SK-N-DZ (cell line): ENCODE results near the gene GRK6.
"Not testable (repeated sequence)": the region's sequence is repeated elsewhere in the genome, so short reads cannot be mapped to it uniquely, and the experiment has no call there.

Source experiments
- DNase-seq: peaks from one replicate; pipeline ENCODE4 v3.0.0-alpha.2; 2015; ENCODE audit warnings: low spot score

The GRK6 gene

GRCh38 chr5:177484902-177485549 is 58.5 kb downstream of the GRK6 start:
- DNase-seq = no peak

GRCh38 chr5:177485753-177486152 is 59.3 kb downstream of the GRK6 start:
- not testable (repeated sequence) for DNase-seq

- DNase-seq = no peak
These were observed 59.8 kb downstream of the GRK6 start for GRCh38 chr5:177486256-177486655.

GRCh38 chr5:177487144-177487543 is 60.7 kb downstream of the GRK6 start:
- DNase-seq = no peak

GRCh38 chr5:177487975-177488374 is 61.5 kb downstream of the GRK6 start:
- no peak for DNase-seq

GRCh38 chr5:177489119-177489716 is 62.7 kb downstream of the GRK6 start:
- no peak for DNase-seq

- no peak for DNase-seq
These were observed 64.0 kb downstream of the GRK6 start for GRCh38 chr5:177490311-177490991.

- no peak for DNase-seq
These were observed 64.5 kb downstream of the GRK6 start for GRCh38 chr5:177490992-177491391.

GRCh38 chr5:177491429-177491945 is 65.0 kb downstream of the GRK6 start:
- peak; percentile 58 for DNase-seq

GRCh38 chr5:177491983-177492746 is 65.7 kb downstream of the GRK6 start:
- DNase-seq = no peak
